H9 (cell line): ENCODE data around the gene KDM4C. TPM values are rescaled to one million over a fixed set of nuclear protein-coding genes. Genes with fewer than 3 reads are reported as not detected.
A peak's percentile ranks its signal among the peaks of the same experiment; 100 is the strongest.

Source experiments
- DNase-seq: peaks from one replicate; pipeline ENCODE4 v3.0.0-alpha.2; 2017
- H2AFZ ChIP-seq: one replicate; pipeline ENCODE4 v1.6.1; 2013; ENCODE audit warnings: mild to moderate bottlenecking, low read length, control low read depth, moderate library complexity
- H2AK5ac ChIP-seq: 2 replicates; pipeline ENCODE4 v1.6.1; 2013; ENCODE audit warnings: low read length, control low read depth, mixed read lengths; ENCODE audit not compliant: insufficient read length
- H2BK120ac ChIP-seq: one replicate; pipeline ENCODE4 v1.6.1; 2013; ENCODE audit warnings: low read depth, mild to moderate bottlenecking, low read length, control low read depth, inconsistent platforms; ENCODE audit not compliant: poor library complexity, severe bottlenecking
- H2BK12ac ChIP-seq: 2 replicates; pipeline ENCODE4 v1.6.1; 2013; ENCODE audit warnings: low read length, control low read depth, mixed read lengths, low read depth; ENCODE audit not compliant: insufficient read length
- H2BK15ac ChIP-seq: 2 replicates; pipeline ENCODE4 v1.6.1; 2013; ENCODE audit warnings: low read depth, low read length, control low read depth
- H2BK20ac ChIP-seq: one replicate; pipeline ENCODE4 v1.6.1; 2013; ENCODE audit warnings: low read depth, mild to moderate bottlenecking, low read length, control low read depth, inconsistent platforms; ENCODE audit not compliant: poor library complexity, severe bottlenecking
- H2BK5ac ChIP-seq: 2 replicates; pipeline ENCODE4 v1.6.1; 2013; ENCODE audit warnings: low read length, control low read depth, mixed read lengths; ENCODE audit not compliant: insufficient read length
- H3K14ac ChIP-seq: 2 replicates; pipeline ENCODE4 v1.6.1; 2013; ENCODE audit warnings: low read length, control low read depth; ENCODE audit not compliant: insufficient read depth
- H3K18ac ChIP-seq: 2 replicates; pipeline ENCODE4 v1.6.1; 2013; ENCODE audit warnings: low read depth, mild to moderate bottlenecking, mixed read lengths, low read length, control low read depth; ENCODE audit not compliant: insufficient read length
- H3K23ac ChIP-seq: 2 replicates; pipeline ENCODE4 v1.6.1; 2013; ENCODE audit warnings: low read length, control low read depth, mixed read lengths, low read depth; ENCODE audit not compliant: insufficient read length
- H3K23me2 ChIP-seq: 2 replicates; pipeline ENCODE4 v1.6.1; 2013; ENCODE audit warnings: low read depth, mild to moderate bottlenecking, mixed read lengths, low read length, control low read depth; ENCODE audit not compliant: insufficient read length, poor library complexity, severe bottlenecking
- H3K27ac ChIP-seq: 2 replicates; pipeline ENCODE4 v1.5.1; 2013; ENCODE audit warnings: low read length, control low read depth, mixed read lengths, low read depth; ENCODE audit not compliant: insufficient read length
- H3K27me3 ChIP-seq: 2 replicates; pipeline ENCODE4 v1.6.1; 2013; ENCODE audit warnings: low read length, control low read depth, inconsistent platforms; ENCODE audit not compliant: insufficient read depth
- H3K4ac ChIP-seq: 2 replicates; pipeline ENCODE4 v1.6.1; 2013; ENCODE audit warnings: low read depth, mild to moderate bottlenecking, control low read depth, inconsistent platforms, low read length, moderate library complexity
- H3K4me1 ChIP-seq: 2 replicates; pipeline ENCODE4 v1.6.1; 2013; ENCODE audit warnings: low read length, control low read depth, inconsistent platforms; ENCODE audit not compliant: insufficient read depth
- H3K4me2 ChIP-seq: 2 replicates; pipeline ENCODE4 v1.6.1; 2013; ENCODE audit warnings: low read length, control low read depth, mixed read lengths; ENCODE audit not compliant: insufficient read length, insufficient read depth
- H3K56ac ChIP-seq: 2 replicates; pipeline ENCODE4 v1.6.1; 2013; ENCODE audit warnings: low read depth, mild to moderate bottlenecking, mixed read lengths, low read length, control low read depth; ENCODE audit not compliant: insufficient read length
- H3K79me1 ChIP-seq: 2 replicates; pipeline ENCODE4 v1.6.1; 2013; ENCODE audit warnings: low read depth, mild to moderate bottlenecking, moderate library complexity, low read length, control low read depth, inconsistent platforms; ENCODE audit not compliant: insufficient read depth, poor library complexity, severe bottlenecking
- H3K79me2 ChIP-seq: 2 replicates; pipeline ENCODE4 v1.6.1; 2013; ENCODE audit warnings: low read length, control low read depth, inconsistent platforms; ENCODE audit not compliant: insufficient read depth
- H3K9ac ChIP-seq: 2 replicates; pipeline ENCODE4 v1.6.1; 2013; ENCODE audit warnings: low read length, control low read depth, mixed read lengths; ENCODE audit not compliant: insufficient read length; ENCODE audit errors: extremely low read depth
- H3K9me3 ChIP-seq: one replicate; pipeline ENCODE4 v1.6.1; 2013; ENCODE audit warnings: low read depth, low read length, inconsistent platforms; ENCODE audit not compliant: control insufficient read depth
- H3T11ph ChIP-seq: one replicate; pipeline ENCODE4 v1.6.1; 2013; ENCODE audit warnings: mild to moderate bottlenecking, low read length, control low read depth, inconsistent platforms
- H4K20me1 ChIP-seq: one replicate; pipeline ENCODE4 v1.6.1; 2013; ENCODE audit not compliant: control insufficient read depth, insufficient read length, insufficient read depth
- H4K5ac ChIP-seq: 2 replicates; pipeline ENCODE4 v1.6.1; 2013; ENCODE audit warnings: low read depth, mild to moderate bottlenecking, mixed read lengths, low read length, control low read depth; ENCODE audit not compliant: insufficient read length
- H4K8ac ChIP-seq: replicated peaks from 2 replicates; pipeline ENCODE4 v1.6.1; 2013; ENCODE audit warnings: low read length, control low read depth, mixed read lengths, low read depth; ENCODE audit not compliant: insufficient read length
- H4K91ac ChIP-seq: 2 replicates; pipeline ENCODE4 v1.6.1; 2013; ENCODE audit warnings: low read depth, mild to moderate bottlenecking, moderate library complexity, mixed read lengths, low read length, control low read depth; ENCODE audit not compliant: insufficient read length
- H3K27ac Mint-ChIP-seq, 3 experiments: 2 replicates in 2 of 3; 3 replicates in 1 of 3; pipeline ENCODE4 v1.8.0; 2020 to 2021; ENCODE audit warnings: mixed read lengths in 3 of 3, mild to moderate bottlenecking in 1 of 3, moderate library complexity in 1 of 3
- H3K27me3 Mint-ChIP-seq: 2 replicates; pipeline ENCODE4 v1.8.0; 2021; ENCODE audit warnings: low read depth, mild to moderate bottlenecking, moderate library complexity, mixed read lengths
- H3K36me3 Mint-ChIP-seq, 3 experiments: 2 replicates in 2 of 3; 3 replicates in 1 of 3; pipeline ENCODE4 v1.8.0; 2020 to 2021; ENCODE audit warnings: low read depth in 3 of 3, mixed read lengths in 3 of 3; ENCODE audit not compliant: insufficient read depth in 1 of 3
- H3K4me1 Mint-ChIP-seq, 2 experiments: 2 replicates each; pipeline ENCODE4 v1.8.0; 2020; ENCODE audit warnings: mixed read lengths in 2 of 2
- H3K4me3 Mint-ChIP-seq, 2 experiments: 2 replicates in 1 of 2; 3 replicates in 1 of 2; pipeline ENCODE4 v1.8.0; 2020 to 2021; ENCODE audit warnings: mild to moderate bottlenecking in 2 of 2, mixed read lengths in 2 of 2, moderate library complexity in 1 of 2
- H3K9me3 Mint-ChIP-seq, 2 experiments: 2 replicates in 1 of 2; 3 replicates in 1 of 2; pipeline ENCODE4 v1.8.0; 2020; ENCODE audit warnings: mild to moderate bottlenecking in 2 of 2, mixed read lengths in 2 of 2, moderate library complexity in 1 of 2
- CTCF ChIP-seq: fragments of 200-600 bp; sonication (generic); conservative IDR thresholded peaks from 3 replicates; pipeline ENCODE4 v1.8.0; 2021; ENCODE audit warnings: antibody characterized with exemption, mild to moderate bottlenecking
- WGBS: extraction: QIAGEN DNeasy Blood & Tissue Kit; methylation state at CpG from one replicate; pipeline ENCODE4 v1.1.7; 2013; ENCODE audit warnings: missing lambda C conversion rate, low lambda C conversion rate, mixed read lengths; ENCODE audit not compliant: insufficient read length; ENCODE audit errors: extremely low coverage; 5-methylcytosine and 5-hydroxymethylcytosine counted together
- total RNA-seq: library from RNA; stranded (reverse); gene quantifications from 2 replicates; pipeline ENCODE4 v1.2.1, GENCODE V29; 2021

KDM4C gene
- total RNA-seq, 1 experiment from 2014 or later, result 24.0 TPM

- Histone ChIP-seq H4K8ac (no peak overlapping the region), H2AFZ (no peak overlapping the region), H3K27me3 (no peaks in the 10 kb centered on the region), H2BK5ac (no peak overlapping the region), H3K79me2 (no peaks in the 10 kb centered on the region), H2AK5ac (no peak overlapping the region), H3K23me2 (no peaks in the 10 kb centered on the region), H3K23ac (no peak overlapping the region), H2BK12ac (no peak overlapping the region), H3T11ph (no peak overlapping the region), H2BK120ac (no peak overlapping the region), H3K56ac (no peak overlapping the region), H3K18ac (no peak overlapping the region), H4K91ac (no peak overlapping the region), H3K9ac (no peak overlapping the region), H2BK20ac (no peak overlapping the region), H3K4ac (no peak overlapping the region), H4K20me1 (no peaks in the 10 kb centered on the region), H3K4me2 (no peak overlapping the region), H3K4me1 (no peaks in the 10 kb centered on the region), H2BK15ac (no peak overlapping the region), H3K9me3 (no peaks in the 10 kb centered on the region), H3K27ac (no peak overlapping the region), H3K14ac (no peak overlapping the region), H4K5ac (no peak overlapping the region), H3K79me1 (no peaks in the 10 kb centered on the region)
- 0 out of 7 replicates have a peak overlapping the region, but pooled peaks of 1 of the 3 experiments have one; percentile 21 for H3K27ac Mint-ChIP-seq
- no peaks in the 10 kb centered on the region for H3K4me1 Mint-ChIP-seq
- no peak for DNase-seq
- WGBS, result no CpG with 5 or more reads among the region's 4 CpGs
- TF ChIP-seq CTCF, result no peak
- no peaks in the 10 kb centered on the region for H3K36me3 Mint-ChIP-seq
- no peaks in the 10 kb centered on the region for H3K9me3 Mint-ChIP-seq
- H3K27me3 Mint-ChIP-seq, result no peaks in the 10 kb centered on the region
- H3K4me3 Mint-ChIP-seq, result no peak overlapping the region
Observed at GRCh38 chr9:7067169-7067568, 309.4 kb downstream of the KDM4C start.
